OCI-LY1 (cell line): Measurements from ENCODE around the gene ZNF19.

Source experiments
- EZH2 ChIP-seq: fragments of 200-600 bp; sonication (generic), shearing (Covaris generic); IDR thresholded peaks from 2 replicates; pipeline ENCODE4 v1.8.0; 2017; ENCODE audit warnings: borderline replicate concordance, mixed run types, mild to moderate bottlenecking, antibody characterized with exemption, low read length, moderate library complexity, mixed read lengths
- TF ChIP-seq, protein P1 (sequence below): fragments of 200-600 bp; sonication (generic), shearing (Covaris generic); IDR thresholded peaks from 2 replicates; pipeline ENCODE4 v1.5.1; 2017; ENCODE audit warnings: mild to moderate bottlenecking, antibody characterized with exemption, low read length, moderate library complexity, mixed read lengths

DNA sequence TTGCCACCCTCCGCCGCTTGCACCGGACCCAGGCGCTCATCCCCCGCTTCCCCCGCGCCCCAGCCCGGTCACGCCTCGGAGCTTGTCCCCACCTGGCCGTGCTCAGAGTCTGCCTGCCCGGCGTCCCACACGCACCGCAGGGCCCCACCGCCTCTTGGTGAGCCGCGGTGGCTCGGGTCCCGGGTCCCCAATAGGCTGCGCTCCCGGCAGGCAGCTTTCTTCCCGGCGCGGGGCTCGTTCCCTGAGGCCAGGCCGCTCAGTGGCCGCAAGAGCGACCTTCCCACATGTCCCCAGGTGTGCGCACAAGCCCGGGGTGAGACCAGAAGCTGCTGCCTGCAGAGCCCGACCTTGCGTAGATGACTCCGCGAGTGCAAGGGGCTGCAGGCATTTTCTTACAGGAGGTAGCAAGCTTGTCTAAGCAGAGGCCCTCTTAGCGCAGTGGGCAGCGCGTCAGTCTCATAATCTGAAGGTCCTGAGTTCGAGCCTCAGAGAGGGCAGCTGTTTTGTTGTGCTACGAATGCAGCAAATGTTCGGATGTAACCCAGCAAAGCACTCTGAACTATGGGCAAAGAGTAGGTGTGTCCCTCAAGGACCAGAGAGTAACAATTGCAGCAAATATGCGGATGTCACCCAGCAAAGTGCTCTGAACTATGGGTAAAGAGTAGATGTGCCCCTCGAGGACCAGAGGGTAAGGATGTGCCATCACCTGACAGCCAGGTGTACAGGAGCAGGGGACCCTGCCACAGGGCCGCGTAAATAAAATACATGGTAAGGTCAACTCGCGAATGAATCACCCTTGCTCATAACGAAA is 62.9 kb downstream of the ZNF19 start:
- TF ChIP-seq, protein P1, sequence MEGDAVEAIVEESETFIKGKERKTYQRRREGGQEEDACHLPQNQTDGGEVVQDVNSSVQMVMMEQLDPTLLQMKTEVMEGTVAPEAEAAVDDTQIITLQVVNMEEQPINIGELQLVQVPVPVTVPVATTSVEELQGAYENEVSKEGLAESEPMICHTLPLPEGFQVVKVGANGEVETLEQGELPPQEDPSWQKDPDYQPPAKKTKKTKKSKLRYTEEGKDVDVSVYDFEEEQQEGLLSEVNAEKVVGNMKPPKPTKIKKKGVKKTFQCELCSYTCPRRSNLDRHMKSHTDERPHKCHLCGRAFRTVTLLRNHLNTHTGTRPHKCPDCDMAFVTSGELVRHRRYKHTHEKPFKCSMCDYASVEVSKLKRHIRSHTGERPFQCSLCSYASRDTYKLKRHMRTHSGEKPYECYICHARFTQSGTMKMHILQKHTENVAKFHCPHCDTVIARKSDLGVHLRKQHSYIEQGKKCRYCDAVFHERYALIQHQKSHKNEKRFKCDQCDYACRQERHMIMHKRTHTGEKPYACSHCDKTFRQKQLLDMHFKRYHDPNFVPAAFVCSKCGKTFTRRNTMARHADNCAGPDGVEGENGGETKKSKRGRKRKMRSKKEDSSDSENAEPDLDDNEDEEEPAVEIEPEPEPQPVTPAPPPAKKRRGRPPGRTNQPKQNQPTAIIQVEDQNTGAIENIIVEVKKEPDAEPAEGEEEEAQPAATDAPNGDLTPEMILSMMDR = no peak
- no peak for TF ChIP-seq EZH2
